Measurements from ENCODE around the gene UCK2.

Gene UCK2

GRCh38 chr1:165851034-165851658 is 23.7 kb downstream of the UCK2 start:
- H3K27ac ChIP-seq: no peak overlapping the region
- TF ChIP-seq ZFX (IDR thresholded peaks at IDR 0.05): no peak
- TF ChIP-seq CTCF (conservative IDR thresholded peaks at IDR 0.05): no peak

- no peak for TF ChIP-seq CTCF (conservative IDR thresholded peaks at IDR 0.05)
These were observed 25.5 kb downstream of the UCK2 start for GRCh38 chr1:165852871-165853270.

GRCh38 chr1:165853528-165854075 is 26.2 kb downstream of the UCK2 start:
- peak overlapping the region; percentile 26; the same call in 1 of the 2 replicates for H3K27ac ChIP-seq
- TF ChIP-seq ZFX (IDR thresholded peaks at IDR 0.05) (no peak), CTCF (conservative IDR thresholded peaks at IDR 0.05) (no peak)

More at GRCh38 chr1:165852871-165853270, 25.5 kb downstream of the UCK2 start:
- no peak overlapping the region for H3K27ac ChIP-seq

GRCh38 chr1:165854101-165854845 is 26.9 kb downstream of the UCK2 start:
- peak overlapping the region; percentile 26; the same call in 1 of the 2 replicates for H3K27ac ChIP-seq
- TF ChIP-seq ZFX (IDR thresholded peaks at IDR 0.05) (no peak), CTCF (conservative IDR thresholded peaks at IDR 0.05) (no peak)

- no peak overlapping the region for H3K27ac ChIP-seq
- TF ChIP-seq ZFX (IDR thresholded peaks at IDR 0.05) (no peak), CTCF (conservative IDR thresholded peaks at IDR 0.05) (no peak)
These were observed 27.8 kb downstream of the UCK2 start for GRCh38 chr1:165855010-165855838.

- no peak for TF ChIP-seq ZFX (IDR thresholded peaks at IDR 0.05)
- TF ChIP-seq CTCF (conservative IDR thresholded peaks at IDR 0.05): no peak
- no peak overlapping the region for H3K27ac ChIP-seq
These were observed 28.6 kb downstream of the UCK2 start for GRCh38 chr1:165856021-165856420.
